Measurements from ENCODE around the gene UMPS. TPM values are rescaled to one million over a fixed set of nuclear protein-coding genes. Genes with fewer than 3 reads are reported as not detected.

Gene UMPS
- polyA plus RNA-seq, 1 of the 3 experiments (the other 2 are of a cell fraction) = 25.1 TPM

DNA sequence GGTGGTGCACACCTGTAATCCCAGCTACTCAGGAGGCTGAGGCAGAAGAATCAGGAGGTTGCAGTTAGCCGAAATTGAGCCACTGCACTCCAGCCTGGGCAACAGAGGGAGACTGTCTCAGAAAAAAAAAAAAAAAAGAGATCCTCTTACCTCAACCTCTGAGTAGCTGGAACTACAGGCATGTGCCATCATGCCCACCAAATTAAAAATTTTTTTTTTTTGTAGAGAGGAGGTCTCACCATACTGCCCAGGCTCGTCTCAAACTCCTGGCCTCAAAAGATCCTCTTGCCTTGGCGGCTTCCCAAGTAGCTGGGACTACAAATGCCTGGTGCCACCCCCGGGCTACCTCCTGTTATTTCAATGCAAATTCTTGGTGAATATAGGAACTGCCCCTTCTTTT lies 1.5 kb downstream of the UMPS start:
- peaks cover 57% of the 10 kb centered on the region for H3K79me2 ChIP-seq (ENCODE audit: insufficient read depth)
- ChIA-PET CTCF (interaction anchor here (1.8 kb wide), 1 partner anchor 170 kb away, joined by 5 read pairs; no protein-coding TSS in a partner anchor), POLR2A (interaction anchor here (0.9 kb wide), 1 partner anchor 116 kb away, joined by 3 read pairs; no protein-coding TSS in a partner anchor)
- no peaks in the 10 kb centered on the region for H3K9me3 ChIP-seq
- H3K27me3 ChIP-seq (ENCODE audit: insufficient read depth) = no peaks in the 10 kb centered on the region
- no peak overlapping the region for H3K27ac ChIP-seq (ENCODE audit: low read depth in 2 of 2, low read length in 1 of 2)
- TF ChIP-seq TAF1 (IDR thresholded peaks at IDR 0.05; ENCODE audit: borderline replicate concordance, low read depth, low read length) (no peak), CHD2 (IDR thresholded peaks at IDR 0.05; ENCODE audit: low read length, partially characterized antibody) (no peak), NRF1 (IDR thresholded peaks at IDR 0.05; ENCODE audit: low read depth, low read length) (no peak), RFX5 (IDR thresholded peaks at IDR 0.05; ENCODE audit: low read length) (no peak), FOSL2 (IDR thresholded peaks at IDR 0.05; ENCODE audit: borderline replicate concordance, low read depth) (no peak), ELF1 (IDR thresholded peaks at IDR 0.05) (no peak), EP300 (IDR thresholded peaks at IDR 0.05; ENCODE audit: borderline replicate concordance in 1 of 2, low read depth in 1 of 2, low read length in 1 of 2) (no peak), TCF12 (IDR thresholded peaks at IDR 0.05) (no peak), JUND (IDR thresholded peaks at IDR 0.05) (no peak), FOXM1 (IDR thresholded peaks at IDR 0.05; ENCODE audit: low read depth) (no peak), SMC3 (IDR thresholded peaks at IDR 0.05; ENCODE audit: low read depth, low read length) (no peak)
- TF ChIP-seq, protein P1, sequence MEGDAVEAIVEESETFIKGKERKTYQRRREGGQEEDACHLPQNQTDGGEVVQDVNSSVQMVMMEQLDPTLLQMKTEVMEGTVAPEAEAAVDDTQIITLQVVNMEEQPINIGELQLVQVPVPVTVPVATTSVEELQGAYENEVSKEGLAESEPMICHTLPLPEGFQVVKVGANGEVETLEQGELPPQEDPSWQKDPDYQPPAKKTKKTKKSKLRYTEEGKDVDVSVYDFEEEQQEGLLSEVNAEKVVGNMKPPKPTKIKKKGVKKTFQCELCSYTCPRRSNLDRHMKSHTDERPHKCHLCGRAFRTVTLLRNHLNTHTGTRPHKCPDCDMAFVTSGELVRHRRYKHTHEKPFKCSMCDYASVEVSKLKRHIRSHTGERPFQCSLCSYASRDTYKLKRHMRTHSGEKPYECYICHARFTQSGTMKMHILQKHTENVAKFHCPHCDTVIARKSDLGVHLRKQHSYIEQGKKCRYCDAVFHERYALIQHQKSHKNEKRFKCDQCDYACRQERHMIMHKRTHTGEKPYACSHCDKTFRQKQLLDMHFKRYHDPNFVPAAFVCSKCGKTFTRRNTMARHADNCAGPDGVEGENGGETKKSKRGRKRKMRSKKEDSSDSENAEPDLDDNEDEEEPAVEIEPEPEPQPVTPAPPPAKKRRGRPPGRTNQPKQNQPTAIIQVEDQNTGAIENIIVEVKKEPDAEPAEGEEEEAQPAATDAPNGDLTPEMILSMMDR (IDR thresholded peaks at IDR 0.05) = no peak
- TF ChIP-seq, protein P2, sequence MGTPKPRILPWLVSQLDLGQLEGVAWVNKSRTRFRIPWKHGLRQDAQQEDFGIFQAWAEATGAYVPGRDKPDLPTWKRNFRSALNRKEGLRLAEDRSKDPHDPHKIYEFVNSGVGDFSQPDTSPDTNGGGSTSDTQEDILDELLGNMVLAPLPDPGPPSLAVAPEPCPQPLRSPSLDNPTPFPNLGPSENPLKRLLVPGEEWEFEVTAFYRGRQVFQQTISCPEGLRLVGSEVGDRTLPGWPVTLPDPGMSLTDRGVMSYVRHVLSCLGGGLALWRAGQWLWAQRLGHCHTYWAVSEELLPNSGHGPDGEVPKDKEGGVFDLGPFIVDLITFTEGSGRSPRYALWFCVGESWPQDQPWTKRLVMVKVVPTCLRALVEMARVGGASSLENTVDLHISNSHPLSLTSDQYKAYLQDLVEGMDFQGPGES (IDR thresholded peaks at IDR 0.05; ENCODE audit: low read depth, low read length) = no peak
- H4K20me1 ChIP-seq (ENCODE audit: insufficient read depth) = no peaks in the 10 kb centered on the region
- peaks cover 7 to 29% of the 10 kb centered on the region in 2 experiments for H3K36me3 ChIP-seq (replicated peaks in 1 of 2; ENCODE audit: control insufficient read depth in 1 of 2, insufficient read depth in 2 of 2, low read length in 1 of 2)
- H3K9ac ChIP-seq = no peak overlapping the region
- peak overlapping the region; percentile 95 for H3K4me2 ChIP-seq
- no peak for DNase-seq
- H3K4me3 ChIP-seq (ENCODE audit: low read depth in 2 of 2, low read length in 1 of 2) = peak overlapping the region; percentile 84 to 86; a peak in 1 of 4 replicates
- H2AFZ ChIP-seq (ENCODE audit: low read depth) = no peak overlapping the region
- WGBS (ENCODE audit: low lambda C conversion rate) = 86% methylated on average over 4 of the region's 4 CpGs
- no peaks in the 10 kb centered on the region for H3F3A ChIP-seq (replicated peaks; ENCODE audit: insufficient read depth)
- H3K4me1 ChIP-seq (ENCODE audit: control insufficient read depth in 1 of 2, insufficient read depth in 2 of 2, low read depth in 1 of 2, low read length in 1 of 2) = peaks cover 7 to 14% of the 10 kb centered on the region in 2 experiments; a peak in 3 of 4 replicates
- H3K9me2 ChIP-seq = no peaks in the 10 kb centered on the region

DNA sequence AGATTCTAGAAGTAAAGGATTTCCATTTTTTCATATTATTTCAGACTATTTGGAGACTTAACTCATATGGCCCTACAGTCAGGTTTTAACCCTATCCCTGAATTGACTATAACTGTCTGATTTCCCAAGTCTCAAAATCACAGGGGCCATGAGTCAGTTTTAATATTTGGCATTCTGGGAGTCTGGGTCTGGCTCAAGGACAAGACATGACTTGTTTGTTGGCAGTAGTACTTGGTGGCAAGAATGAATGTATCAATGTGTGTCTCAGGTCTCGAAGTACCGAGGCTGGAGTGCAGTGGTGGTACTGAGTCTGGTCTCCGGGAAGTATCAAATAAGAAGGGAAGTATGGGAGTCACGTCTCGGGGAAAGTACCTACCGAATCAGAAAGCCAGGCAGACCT lies 10.8 kb downstream of the UMPS start:
- CTCF ChIA-PET = no interaction called here
- peaks cover 3% of the 10 kb centered on the region for H3F3A ChIP-seq (replicated peaks; ENCODE audit: insufficient read depth)
- H3K79me2 ChIP-seq (ENCODE audit: insufficient read depth) = peaks cover 26% of the 10 kb centered on the region
- H3K9me3 ChIP-seq = no peaks in the 10 kb centered on the region
- H3K27me3 ChIP-seq (ENCODE audit: insufficient read depth) = no peaks in the 10 kb centered on the region
- no peak for DNase-seq
- no peaks in the 10 kb centered on the region for H3K9me2 ChIP-seq
- peaks cover 63 to 76% of the 10 kb centered on the region in 2 experiments for H3K36me3 ChIP-seq (replicated peaks in 1 of 2; ENCODE audit: control insufficient read depth in 1 of 2, insufficient read depth in 2 of 2, low read length in 1 of 2)
- no peak overlapping the region for H3K4me3 ChIP-seq (ENCODE audit: low read depth in 2 of 2, low read length in 1 of 2)
- WGBS (ENCODE audit: low lambda C conversion rate) = 93% methylated on average over 6 of the region's 6 CpGs
- H4K20me1 ChIP-seq (ENCODE audit: insufficient read depth) = no peaks in the 10 kb centered on the region
- H3K4me1 ChIP-seq (ENCODE audit: control insufficient read depth in 1 of 2, insufficient read depth in 2 of 2, low read depth in 1 of 2, low read length in 1 of 2) = no peaks in the 10 kb centered on the region
- no peak overlapping the region for H3K4me2 ChIP-seq
- TF ChIP-seq GABPA (IDR thresholded peaks at IDR 0.05; ENCODE audit: low read depth) (no peak), GATA2 (CRISPR knock-in tag; IDR thresholded peaks at IDR 0.05) (no peak), TCF12 (IDR thresholded peaks at IDR 0.05) (no peak), EP300 (IDR thresholded peaks at IDR 0.05; ENCODE audit: borderline replicate concordance in 1 of 2, low read depth in 1 of 2, low read length in 1 of 2) (no peak), YY1 (IDR thresholded peaks at IDR 0.05; ENCODE audit: low read depth) (no peak), TEAD4 (IDR thresholded peaks at IDR 0.05; ENCODE audit: borderline replicate concordance, insufficient read depth) (no peak)
- H3K9ac ChIP-seq = no peak overlapping the region
- POLR2A ChIA-PET = no interaction called here
- no peak overlapping the region for H3K27ac ChIP-seq (ENCODE audit: low read depth in 2 of 2, low read length in 1 of 2)
- H2AFZ ChIP-seq (ENCODE audit: low read depth) = no peak overlapping the region
